ENCODE measurements around the gene PKNOX2. TPM values are rescaled to one million over a fixed set of nuclear protein-coding genes. Genes with fewer than 3 reads are reported as not detected.

PKNOX2 gene
- total RNA-seq, 4 donors from 2014 or later, result 0.51 to 4.3 (median 2.3) TPM

DNA sequence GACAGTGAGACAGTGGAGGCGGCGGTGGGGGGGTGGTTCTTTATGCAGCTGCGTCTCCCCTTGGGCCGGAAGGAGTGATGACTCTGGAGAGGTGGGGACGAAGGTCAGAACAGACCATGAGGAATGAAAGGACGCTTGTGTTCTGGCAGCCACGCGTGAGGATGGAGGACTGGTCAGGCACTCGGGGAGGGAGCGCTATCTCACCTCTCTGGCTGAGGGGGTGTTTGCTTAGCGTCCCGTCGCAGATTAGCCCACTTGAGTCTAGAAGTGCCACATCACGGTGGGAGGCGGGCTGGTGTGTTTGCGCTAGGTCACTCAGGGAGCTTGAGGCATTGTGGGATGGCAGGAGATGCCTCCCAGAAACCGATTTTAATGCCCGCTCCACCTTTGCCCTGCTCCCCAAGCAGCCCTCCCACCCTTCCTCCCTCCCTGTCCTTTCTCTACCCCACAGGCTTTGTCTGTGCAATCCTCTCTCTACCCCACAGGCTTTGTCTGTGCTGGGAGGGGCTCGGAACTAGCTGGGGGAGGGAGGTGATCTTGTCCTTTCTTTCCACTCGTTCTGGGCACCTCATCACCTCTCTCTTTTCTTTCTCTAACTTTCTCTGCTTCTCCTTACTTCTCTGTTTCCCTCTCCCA, 97.8 kb downstream of the PKNOX2 start:
- TF ChIP-seq, protein P1, sequence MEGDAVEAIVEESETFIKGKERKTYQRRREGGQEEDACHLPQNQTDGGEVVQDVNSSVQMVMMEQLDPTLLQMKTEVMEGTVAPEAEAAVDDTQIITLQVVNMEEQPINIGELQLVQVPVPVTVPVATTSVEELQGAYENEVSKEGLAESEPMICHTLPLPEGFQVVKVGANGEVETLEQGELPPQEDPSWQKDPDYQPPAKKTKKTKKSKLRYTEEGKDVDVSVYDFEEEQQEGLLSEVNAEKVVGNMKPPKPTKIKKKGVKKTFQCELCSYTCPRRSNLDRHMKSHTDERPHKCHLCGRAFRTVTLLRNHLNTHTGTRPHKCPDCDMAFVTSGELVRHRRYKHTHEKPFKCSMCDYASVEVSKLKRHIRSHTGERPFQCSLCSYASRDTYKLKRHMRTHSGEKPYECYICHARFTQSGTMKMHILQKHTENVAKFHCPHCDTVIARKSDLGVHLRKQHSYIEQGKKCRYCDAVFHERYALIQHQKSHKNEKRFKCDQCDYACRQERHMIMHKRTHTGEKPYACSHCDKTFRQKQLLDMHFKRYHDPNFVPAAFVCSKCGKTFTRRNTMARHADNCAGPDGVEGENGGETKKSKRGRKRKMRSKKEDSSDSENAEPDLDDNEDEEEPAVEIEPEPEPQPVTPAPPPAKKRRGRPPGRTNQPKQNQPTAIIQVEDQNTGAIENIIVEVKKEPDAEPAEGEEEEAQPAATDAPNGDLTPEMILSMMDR (IDR thresholded peaks at IDR 0.05; ENCODE audit: low read depth), result no peak

DNA sequence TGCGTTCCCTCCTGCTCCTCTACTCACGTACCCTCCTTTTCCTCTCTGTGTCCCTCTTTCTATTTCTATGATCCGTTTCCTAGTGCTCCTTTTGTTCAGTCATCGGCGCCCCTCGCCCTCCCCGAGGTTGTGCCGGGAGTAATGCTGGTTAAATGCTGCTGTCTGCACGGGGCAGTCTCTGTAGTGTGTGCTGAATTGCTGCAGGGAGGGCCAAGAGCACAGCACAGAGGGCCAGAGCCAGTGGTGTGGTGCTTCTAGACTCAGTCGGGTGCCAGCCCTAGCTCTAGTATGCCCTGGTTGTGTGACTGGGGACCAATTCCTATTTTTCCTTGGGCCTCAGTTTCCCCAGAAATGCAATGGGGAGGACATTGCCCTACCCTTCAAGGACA, 98.3 kb downstream of the PKNOX2 start:
- TF ChIP-seq, protein P1 (IDR thresholded peaks at IDR 0.05; ENCODE audit: low read depth), result no peak

DNA sequence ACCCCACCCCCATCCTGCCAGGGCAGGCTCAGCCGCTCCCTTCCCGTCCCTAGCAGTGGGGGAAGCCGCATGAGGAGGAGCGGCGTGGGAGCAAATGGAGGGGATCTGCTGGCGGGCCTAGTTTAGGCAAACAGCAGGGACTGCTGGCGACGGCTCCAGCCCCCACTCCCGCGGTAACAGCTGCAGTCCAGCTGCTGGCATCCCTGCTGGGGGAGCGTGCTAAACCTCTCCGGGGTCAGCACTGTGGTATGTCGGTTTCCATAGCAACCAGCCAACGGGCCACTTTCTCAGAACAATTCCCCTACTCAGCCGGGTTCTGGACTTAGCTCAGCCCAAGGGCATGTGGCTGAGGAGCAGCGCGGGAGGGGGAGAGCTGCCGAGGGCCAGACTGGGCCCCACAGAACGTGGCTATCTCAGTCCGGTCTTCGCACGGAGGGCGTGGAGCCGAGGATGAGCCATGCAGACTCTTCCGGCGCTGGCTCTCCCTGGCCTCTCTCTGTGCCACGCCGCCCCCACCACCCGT, 98.8 kb downstream of the PKNOX2 start:
- TF ChIP-seq, protein P1 (IDR thresholded peaks at IDR 0.05; ENCODE audit: low read depth), result no peak

DNA sequence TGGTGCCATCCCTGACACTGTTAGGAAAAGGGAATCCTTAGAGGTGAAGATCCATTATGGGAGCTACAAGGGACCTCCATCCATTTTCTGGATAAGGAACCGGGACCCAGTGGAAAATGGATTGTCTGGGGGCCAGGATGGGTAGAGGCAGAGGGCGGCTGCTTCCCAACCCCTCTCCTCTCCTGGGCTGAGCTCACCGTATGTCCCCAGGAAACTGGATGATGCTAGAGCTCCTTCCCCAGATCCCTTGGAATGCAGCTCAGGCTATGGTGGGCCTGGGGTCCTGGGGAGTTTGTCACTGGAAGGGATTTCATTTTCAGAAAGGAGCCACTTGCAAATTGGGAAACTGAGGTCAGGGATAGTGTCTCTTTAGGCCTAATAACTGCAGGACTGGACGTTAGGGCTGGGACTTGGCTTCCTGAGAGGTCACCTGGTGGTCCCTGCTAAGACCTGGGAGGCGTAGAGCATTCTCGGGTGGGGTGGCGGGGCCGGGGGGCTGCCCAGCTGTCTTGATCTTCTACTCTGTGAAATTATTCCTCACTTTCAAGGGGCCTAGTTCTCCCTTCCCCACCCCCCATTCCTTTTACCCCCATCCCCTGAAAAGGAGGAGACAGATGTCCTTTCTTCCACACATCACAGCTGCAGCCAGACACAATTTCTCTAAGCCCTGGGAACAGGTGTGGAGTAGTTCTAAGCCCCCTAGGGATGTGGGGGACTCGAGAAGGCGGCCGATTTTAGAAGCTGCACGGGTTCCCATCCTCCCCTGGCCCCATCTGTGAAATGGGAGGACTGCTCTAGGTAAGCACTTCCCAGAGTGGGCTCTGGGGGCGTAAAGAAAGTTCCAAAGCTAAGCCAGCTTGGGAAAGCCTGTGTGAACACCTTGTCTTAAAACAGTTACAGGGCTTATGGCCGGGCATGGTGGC, 99.8 kb downstream of the PKNOX2 start:
- TF ChIP-seq, protein P1 (IDR thresholded peaks at IDR 0.05; ENCODE audit: low read depth), result no peak

DNA sequence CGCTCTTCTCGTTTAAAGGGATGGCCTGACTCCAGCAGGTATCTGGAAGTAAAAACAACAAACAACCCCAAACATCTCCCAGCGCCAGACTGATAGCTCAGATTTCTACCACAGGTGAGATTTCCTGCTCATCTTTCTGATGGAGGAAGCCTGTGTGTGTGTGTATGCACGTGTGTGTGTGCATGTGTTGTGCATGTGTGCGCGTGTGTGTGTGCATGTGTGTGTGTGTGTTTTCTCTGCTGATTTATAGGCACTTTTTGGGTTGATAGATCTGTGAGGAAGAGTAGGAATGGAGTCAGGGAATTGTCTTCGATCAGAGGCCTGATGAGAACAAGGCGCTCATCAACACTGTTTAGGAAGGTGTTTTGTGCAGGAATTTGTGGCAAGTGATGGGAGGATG, 103.0 kb downstream of the PKNOX2 start:
- TF ChIP-seq, protein P1 (IDR thresholded peaks at IDR 0.05; ENCODE audit: low read depth), result no peak

DNA sequence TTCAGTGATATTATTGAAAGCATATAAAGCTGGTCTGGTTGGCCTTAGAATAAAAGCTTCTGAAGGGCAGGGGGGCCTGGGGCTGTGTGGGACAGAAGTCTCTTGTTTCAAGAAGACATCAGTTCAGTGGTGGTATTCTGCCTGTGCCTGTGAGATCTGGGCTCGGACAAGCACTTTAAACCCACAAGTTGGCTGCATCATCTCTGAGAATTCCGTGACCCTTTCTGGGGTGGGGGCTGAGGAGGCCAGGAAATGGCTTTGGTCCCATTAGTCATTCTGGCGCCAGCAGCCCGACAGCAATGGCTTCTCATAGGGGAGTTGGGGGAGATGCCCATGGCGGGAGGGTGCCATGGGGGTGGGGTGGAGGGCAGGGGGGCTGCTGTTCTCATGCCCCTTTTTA, 104.1 kb downstream of the PKNOX2 start:
- TF ChIP-seq, protein P1 (IDR thresholded peaks at IDR 0.05; ENCODE audit: low read depth), result no peak

DNA sequence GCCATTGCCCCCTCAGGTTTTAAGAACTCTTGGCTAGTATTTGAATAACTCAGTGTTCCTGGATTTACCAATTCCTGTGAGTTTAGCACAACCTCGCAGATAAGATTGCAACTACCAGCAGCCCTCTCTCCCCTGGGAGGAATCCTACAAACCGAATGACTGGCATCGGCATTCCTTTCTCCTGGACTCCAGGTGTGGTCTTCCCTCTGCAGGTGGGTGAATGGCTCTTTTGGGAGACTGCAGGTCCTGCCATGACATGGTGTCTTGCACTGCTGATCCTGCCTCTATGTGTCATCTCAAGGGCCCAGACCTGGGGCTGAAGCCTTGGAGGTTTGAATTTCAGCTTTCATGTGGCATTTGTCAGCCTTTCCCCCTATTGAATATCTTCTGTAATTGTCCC, 105.6 kb downstream of the PKNOX2 start:
- TF ChIP-seq, protein P1 (IDR thresholded peaks at IDR 0.05; ENCODE audit: low read depth), result no peak
